ENCODE data around the gene KCNA4.
"Not testable (repeated sequence)": the region's sequence is repeated elsewhere in the genome, so short reads cannot be mapped to it uniquely, and the experiment has no call there.

The KCNA4 gene

DNA sequence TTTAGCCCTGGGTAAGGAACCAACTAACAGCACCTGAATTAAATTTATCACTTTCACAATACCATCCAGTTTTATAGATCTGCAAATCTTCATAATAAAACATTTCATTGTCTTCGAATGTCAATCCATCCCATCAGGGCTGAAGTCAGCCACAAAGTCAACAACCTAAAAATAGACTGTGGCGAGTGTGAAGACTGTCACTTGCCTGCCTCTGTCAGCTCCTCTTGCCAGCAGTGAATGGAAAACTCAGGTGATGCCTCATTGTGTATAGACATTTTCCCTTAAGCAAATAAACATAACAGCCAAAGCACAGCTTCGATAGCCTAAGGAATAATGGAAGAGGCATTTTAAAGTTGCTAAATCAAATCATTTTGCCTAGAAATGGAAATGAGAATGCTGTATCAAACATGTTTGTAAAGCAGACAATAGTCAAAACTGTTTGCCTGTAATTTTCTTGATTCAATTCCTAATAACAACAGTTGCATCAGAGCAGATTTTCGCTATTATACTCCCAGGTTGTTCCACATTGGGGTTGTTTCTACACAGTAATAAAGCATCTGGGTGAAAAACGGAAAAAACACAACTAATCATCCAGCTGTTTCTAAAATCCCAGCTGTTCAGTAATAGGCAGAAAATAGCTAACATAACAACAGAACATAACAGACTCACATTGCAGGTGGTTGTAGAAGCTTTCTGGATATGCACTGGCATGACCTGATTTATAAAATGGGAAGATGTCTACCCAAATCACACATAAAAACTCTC, 15.7 kb downstream of the KCNA4 start:
- DNase-seq (ENCODE audit: low read depth, low spot score) = no peak

DNA sequence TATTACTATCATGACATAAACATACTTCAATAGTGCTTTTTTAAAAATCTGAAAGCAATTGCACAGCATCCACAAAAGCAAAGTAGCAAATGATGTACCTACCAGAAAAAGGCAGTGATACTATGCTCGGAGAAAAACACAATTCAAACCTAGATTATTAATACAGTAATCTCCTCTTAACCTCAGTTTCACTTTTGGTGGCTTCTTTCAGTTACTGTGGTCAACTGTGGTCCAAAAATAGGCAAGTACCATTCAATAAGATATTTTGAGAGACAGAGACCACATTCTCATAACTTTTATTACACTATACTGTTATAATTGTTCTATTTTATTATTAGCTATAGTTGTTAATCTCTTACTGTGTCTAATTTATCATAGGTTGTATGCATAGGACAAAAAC, 20.8 kb downstream of the KCNA4 start:
- DNase-seq (ENCODE audit: low read depth, low spot score) = no peak

DNA sequence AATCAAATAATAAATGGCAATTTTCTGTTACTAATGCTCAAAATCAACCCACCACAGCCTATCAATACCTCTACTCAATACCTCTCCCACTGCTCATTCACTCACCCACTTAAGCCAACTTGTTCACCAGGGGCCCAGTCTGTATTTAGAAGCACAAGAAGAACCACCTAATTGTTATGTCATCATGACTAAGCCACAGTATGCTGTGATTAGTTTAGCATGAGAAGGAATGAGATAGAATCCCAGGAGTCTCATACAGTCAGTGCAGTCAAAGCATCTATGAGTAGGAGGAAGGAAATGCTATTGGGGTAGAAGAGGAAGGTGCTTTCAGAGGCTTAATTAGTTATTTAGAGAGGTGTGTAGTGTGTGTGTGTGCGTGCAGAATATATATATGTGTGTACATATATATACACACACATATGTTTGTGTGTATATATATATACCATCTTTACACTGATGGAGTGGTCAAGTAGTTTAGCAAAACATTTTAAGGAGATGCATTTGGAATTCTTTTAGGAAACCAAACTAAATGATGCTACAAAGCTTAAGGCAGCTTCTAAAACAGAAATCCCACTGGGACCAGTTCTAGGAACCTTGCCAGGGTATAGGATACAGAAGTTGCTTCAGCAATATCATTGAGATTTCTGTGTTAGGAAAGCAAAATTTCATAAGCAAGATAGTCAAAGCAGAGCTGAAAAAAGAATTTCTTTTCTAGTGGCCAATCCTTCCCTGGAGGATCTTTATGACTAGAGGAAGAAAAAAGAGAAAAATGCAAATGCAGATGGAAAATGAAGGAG, 27.5 kb downstream of the KCNA4 start:
- no peak for DNase-seq (ENCODE audit: low read depth, low spot score)

DNA sequence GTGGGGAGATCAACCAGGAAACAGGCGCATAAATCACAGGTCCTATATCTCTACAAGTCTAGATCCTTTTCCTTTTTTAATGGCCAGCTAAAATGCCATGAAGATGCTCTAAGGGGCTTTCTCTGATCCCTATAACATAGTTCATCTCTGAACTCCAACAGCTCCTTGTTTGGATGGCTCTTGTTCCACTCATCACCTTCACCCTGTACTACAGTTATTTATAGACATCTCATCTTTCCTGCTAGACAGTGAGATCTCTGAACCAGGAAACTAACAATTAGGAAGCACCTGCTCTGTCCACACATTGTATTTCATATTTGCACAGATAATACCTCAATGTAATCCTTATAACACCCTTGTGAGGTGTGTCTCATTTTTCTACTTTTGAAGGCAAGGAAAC, 31.6 kb downstream of the KCNA4 start:
- no peak for DNase-seq (ENCODE audit: low read depth, low spot score)

DNA sequence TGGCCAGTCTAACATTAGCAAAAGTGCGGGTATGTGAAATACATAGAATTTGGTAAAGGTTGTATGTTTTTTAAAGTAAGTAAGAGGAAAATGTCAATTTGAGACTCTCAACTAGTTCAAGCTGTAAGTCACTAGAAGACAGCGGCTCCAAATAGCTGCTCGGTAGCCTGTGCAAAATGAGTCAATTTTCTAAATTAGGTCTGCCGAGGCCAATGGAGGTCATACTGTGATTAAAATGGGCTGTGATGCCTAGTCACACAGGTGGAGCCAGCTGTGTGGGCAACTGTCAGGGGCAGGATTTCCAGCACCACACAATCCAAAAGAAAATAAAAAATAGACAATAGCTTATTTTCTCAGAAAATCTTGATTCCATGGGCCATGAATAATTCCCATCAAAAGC, 32.3 kb downstream of the KCNA4 start:
- DNase-seq (ENCODE audit: low read depth, low spot score) = no peak

DNA sequence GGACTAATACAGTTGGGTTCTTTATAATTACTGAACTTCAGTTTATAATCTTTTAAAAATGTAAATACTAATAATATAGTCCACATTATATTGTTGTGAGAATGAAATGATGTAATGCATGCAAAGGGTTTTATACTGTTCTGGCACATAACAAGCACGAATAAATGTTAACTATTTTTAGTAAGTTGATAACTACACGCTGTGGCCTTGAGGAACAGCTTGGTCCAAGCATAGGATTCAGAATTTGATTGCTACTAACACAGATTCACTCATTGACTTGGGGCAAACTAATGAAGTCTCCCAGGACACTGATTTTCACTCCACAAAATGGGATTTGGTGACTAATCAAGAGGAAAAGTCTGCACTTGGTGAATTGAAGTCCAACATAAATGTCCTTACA, 38.3 kb downstream of the KCNA4 start:
- DNase-seq (ENCODE audit: low read depth, low spot score) = no peak

DNA sequence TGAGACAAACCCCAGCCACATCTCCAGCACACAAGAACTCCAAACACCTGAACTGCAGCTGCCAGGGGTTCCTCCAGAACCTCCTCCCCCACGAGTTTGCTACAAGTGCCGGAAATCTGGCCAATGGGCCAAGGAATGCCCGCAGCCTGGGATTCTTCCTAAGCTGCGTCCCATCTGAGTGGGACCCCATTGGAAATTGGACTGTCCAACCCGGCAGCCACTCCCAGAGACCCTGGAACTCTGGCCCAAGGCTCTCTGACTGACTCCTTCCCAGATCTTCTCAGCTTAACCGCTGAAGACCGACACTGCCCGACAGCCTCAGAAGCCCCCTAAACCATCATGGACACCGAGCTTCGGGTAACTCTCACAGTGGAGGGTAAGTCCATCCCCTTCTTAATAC, 41.2 kb downstream of the KCNA4 start:
- DNase-seq (ENCODE audit: low read depth, low spot score) = not testable (repeated sequence)

DNA sequence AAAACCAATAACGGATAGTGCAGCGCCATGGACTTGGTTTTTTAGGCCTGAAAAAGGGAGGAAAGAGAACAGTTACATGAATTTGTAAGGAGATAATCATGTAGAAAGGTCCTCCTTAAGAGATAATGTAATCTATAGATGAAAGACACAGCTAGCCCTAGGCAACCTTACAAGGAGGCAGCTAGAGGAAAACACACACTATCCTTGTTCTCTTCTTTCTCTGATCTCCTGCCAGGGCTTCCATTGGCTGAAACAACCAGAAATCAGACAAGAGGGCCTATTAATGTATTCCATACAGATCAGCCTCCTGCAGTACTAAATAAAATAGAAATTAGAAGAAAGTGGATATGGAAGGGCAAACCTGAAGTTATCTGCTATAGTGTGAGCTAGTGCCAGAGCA, 53.0 kb downstream of the KCNA4 start:
- DNase-seq (ENCODE audit: low read depth, low spot score) = no peak

DNA sequence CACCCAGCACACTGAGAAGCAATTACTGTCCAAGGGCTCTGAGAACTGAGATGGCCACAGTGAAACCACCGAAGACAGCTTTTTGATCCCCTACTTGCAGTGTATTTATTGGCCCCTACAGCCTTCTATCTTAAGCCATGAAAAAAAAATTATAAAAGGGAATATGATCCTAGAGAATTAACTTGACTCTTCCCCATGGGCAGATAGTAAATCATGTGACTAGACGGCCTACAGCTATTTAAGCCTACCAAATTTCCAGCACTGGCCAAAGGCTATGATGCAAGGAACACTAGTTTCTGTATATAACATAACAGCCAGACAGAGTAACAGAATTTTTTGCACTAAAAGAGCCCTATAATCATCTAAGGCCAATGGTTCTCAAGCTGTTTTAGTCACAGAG, 53.8 kb downstream of the KCNA4 start:
- DNase-seq (ENCODE audit: low read depth, low spot score) = no peak

DNA sequence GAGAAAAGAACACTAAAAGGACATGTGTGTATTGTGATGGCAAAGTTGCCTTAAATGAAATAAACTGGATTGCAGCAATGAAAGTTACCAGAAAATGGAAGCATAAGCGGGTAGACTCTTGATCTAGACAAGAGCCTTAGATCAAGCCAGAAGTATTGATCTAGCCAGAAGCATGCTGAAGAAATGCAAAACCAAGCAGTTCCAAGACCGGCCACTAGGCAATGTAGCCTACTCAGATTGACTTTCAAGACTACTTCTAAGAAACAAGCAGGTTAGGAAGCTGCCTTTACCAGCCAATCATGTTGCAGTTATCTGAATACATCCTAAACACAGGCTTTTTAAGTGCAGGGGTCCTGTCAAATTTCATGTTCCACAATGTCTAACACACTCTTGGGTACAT, 54.6 kb downstream of the KCNA4 start:
- DNase-seq (ENCODE audit: low read depth, low spot score) = no peak
